Parathyroid adenoma (tissue), 2 donors: ENCODE data around the gene LRRC4C.

Experiments
- H2AFZ ChIP-seq: fragments of 300-600 bp; sonication (generic); one replicate; pipeline ENCODE4 v1.7.0; 2017; ENCODE audit warnings: antibody characterized with exemption, mild to moderate bottlenecking
- H3K27ac ChIP-seq: fragments of 300-600 bp; sonication (generic); one replicate; pipeline ENCODE4 v1.7.0; 2017
- H3K27me3 ChIP-seq: fragments of 300-600 bp; sonication (generic); one replicate; pipeline ENCODE4 v1.7.0; 2017; ENCODE audit warnings: low read length; ENCODE audit not compliant: control insufficient read depth, insufficient read depth
- H3K36me3 ChIP-seq: fragments of 300-600 bp; sonication (generic); one replicate; pipeline ENCODE4 v1.7.0; 2017; ENCODE audit warnings: low read length; ENCODE audit not compliant: control insufficient read depth, insufficient read depth
- H3K4me1 ChIP-seq: fragments of 300-600 bp; sonication (generic); one replicate; pipeline ENCODE4 v1.7.0; 2017; ENCODE audit warnings: control low read depth
- H3K4me2 ChIP-seq: fragments of 300-600 bp; sonication (generic); one replicate; pipeline ENCODE4 v1.7.0; 2017; ENCODE audit warnings: low read length
- H3K4me3 ChIP-seq: fragments of 300-600 bp; sonication (generic); one replicate; pipeline ENCODE4 v1.7.0; 2017; ENCODE audit warnings: low read depth, low read length
- H3K79me2 ChIP-seq: fragments of 300-600 bp; sonication (generic); one replicate; pipeline ENCODE4 v1.7.0; 2017; ENCODE audit warnings: control low read depth
- H3K9ac ChIP-seq: fragments of 300-600 bp; sonication (generic); one replicate; pipeline ENCODE4 v1.7.0; 2017; ENCODE audit warnings: mild to moderate bottlenecking
- H3K9me3 ChIP-seq: fragments of 300-600 bp; sonication (generic); one replicate; pipeline ENCODE4 v1.7.0; 2017; ENCODE audit warnings: low read length; ENCODE audit not compliant: control insufficient read depth
- CTCF ChIP-seq: fragments of 300-600 bp; sonication (generic); IDR thresholded peaks from one replicate; pipeline ENCODE4 v1.7.0; 2017; ENCODE audit warnings: antibody characterized with exemption, mild to moderate bottlenecking
- donor health status: primary hyperparathyroidism.

LRRC4C gene

GRCh38 chr11:40421208-40421981 is 1038.1 kb downstream of the LRRC4C start:
- no peaks in the 10 kb centered on the region for H3K4me1 ChIP-seq
- TF ChIP-seq CTCF = no peak
- H3K27me3 ChIP-seq = no peaks in the 10 kb centered on the region
- H3K27ac ChIP-seq = no peak overlapping the region
- no peaks in the 10 kb centered on the region for H3K9me3 ChIP-seq
- H3K79me2 ChIP-seq = no peaks in the 10 kb centered on the region
- no peak overlapping the region for H3K4me3 ChIP-seq
- no peak overlapping the region for H3K9ac ChIP-seq
- H3K4me2 ChIP-seq = no peak overlapping the region
- no peaks in the 10 kb centered on the region for H3K36me3 ChIP-seq
- no peak overlapping the region for H2AFZ ChIP-seq

- no peak for TF ChIP-seq CTCF
- Histone ChIP-seq H3K4me3 (no peak overlapping the region), H3K27me3 (no peaks in the 10 kb centered on the region), H2AFZ (no peak overlapping the region), H3K36me3 (no peaks in the 10 kb centered on the region), H3K4me2 (no peak overlapping the region), H3K9me3 (no peaks in the 10 kb centered on the region), H3K4me1 (no peaks in the 10 kb centered on the region), H3K79me2 (no peaks in the 10 kb centered on the region), H3K9ac (no peak overlapping the region), H3K27ac (no peak overlapping the region)
These were observed 1041.8 kb downstream of the LRRC4C start for GRCh38 chr11:40417627-40418026.

GRCh38 chr11:40407355-40407754 is 1052.1 kb downstream of the LRRC4C start:
- no peaks in the 10 kb centered on the region for H3K9me3 ChIP-seq
- H3K4me1 ChIP-seq = no peaks in the 10 kb centered on the region
- H3K27me3 ChIP-seq = no peaks in the 10 kb centered on the region
- H3K4me2 ChIP-seq = no peak overlapping the region
- H3K36me3 ChIP-seq = no peaks in the 10 kb centered on the region
- H3K9ac ChIP-seq = no peak overlapping the region
- TF ChIP-seq CTCF = no peak
- H3K4me3 ChIP-seq = no peak overlapping the region
- H3K79me2 ChIP-seq = no peaks in the 10 kb centered on the region
- H2AFZ ChIP-seq = no peak overlapping the region
- H3K27ac ChIP-seq = no peak overlapping the region

GRCh38 chr11:40405614-40406013 is 1053.8 kb downstream of the LRRC4C start:
- H3K4me1 ChIP-seq = no peaks in the 10 kb centered on the region
- no peaks in the 10 kb centered on the region for H3K79me2 ChIP-seq
- no peak overlapping the region for H3K4me2 ChIP-seq
- H3K27me3 ChIP-seq = no peaks in the 10 kb centered on the region
- no peak overlapping the region for H3K4me3 ChIP-seq
- no peak overlapping the region for H3K27ac ChIP-seq
- no peaks in the 10 kb centered on the region for H3K36me3 ChIP-seq
- no peaks in the 10 kb centered on the region for H3K9me3 ChIP-seq
- no peak for TF ChIP-seq CTCF
- H3K9ac ChIP-seq = no peak overlapping the region
- no peak overlapping the region for H2AFZ ChIP-seq

- H3K79me2 ChIP-seq = no peaks in the 10 kb centered on the region
- TF ChIP-seq CTCF = no peak
- H3K27ac ChIP-seq = no peak overlapping the region
- no peak overlapping the region for H3K4me2 ChIP-seq
- no peak overlapping the region for H3K4me3 ChIP-seq
- H2AFZ ChIP-seq = no peak overlapping the region
- H3K27me3 ChIP-seq = no peaks in the 10 kb centered on the region
- no peaks in the 10 kb centered on the region for H3K36me3 ChIP-seq
- no peak overlapping the region for H3K9ac ChIP-seq
- no peaks in the 10 kb centered on the region for H3K4me1 ChIP-seq
- no peaks in the 10 kb centered on the region for H3K9me3 ChIP-seq
These were observed 1056.1 kb downstream of the LRRC4C start for GRCh38 chr11:40403321-40403720.
